PC-9 (cell line): Measurements from ENCODE around the gene CLK4. TPM values are rescaled to one million over a fixed set of nuclear protein-coding genes. Genes with fewer than 3 reads are reported as not detected.

Source experiments
- BruUV-seq: library from RNA; stranded (reverse); fragments of 400-500 nt; replicated peaks from 2 replicates; lab custom pipeline; 2021; lab: Mats Ljungman, UMichigan
- CTCF ChIA-PET: fragments of 300-600 bp; sonication (Branson Sonifier 250); formaldehyde crosslinking; loops from one replicate; lab custom pipeline; 2022; ENCODE audit warnings: antibody characterized with exemption; lab: Charles Lee
- POLR2A ChIA-PET: fragments of 300-600 bp; sonication (Branson Sonifier 250); formaldehyde crosslinking; loops from one replicate; lab custom pipeline; 2022; ENCODE audit warnings: antibody characterized with exemption; ENCODE audit not compliant: unreplicated experiment; lab: Charles Lee
- DNase-seq, 2 experiments: peaks; one replicate each; pipeline versions ENCODE4 v3.0.0 to v3.0.0-alpha.2; 2015 to 2022; ENCODE audit warnings: mixed read lengths in 1 of 2
- H2AFZ ChIP-seq: fragments of 200-600 bp; sonication (generic); 2 replicates; pipeline ENCODE4 v1.8.1; 2017; ENCODE audit warnings: antibody characterized with exemption
- H3F3A ChIP-seq: fragments of 200-600 bp; sonication (generic); 2 replicates; pipeline ENCODE4 v1.8.1; 2017; ENCODE audit warnings: antibody characterized with exemption, mild to moderate bottlenecking, low read depth; ENCODE audit not compliant: insufficient read depth
- H3K27ac ChIP-seq: fragments of 200-600 bp; sonication (generic); 2 replicates; pipeline ENCODE4 v1.6.1; 2016; ENCODE audit warnings: mixed run types
- H3K27me3 ChIP-seq: fragments of 200-600 bp; sonication (generic); 2 replicates; pipeline ENCODE4 v1.6.1; 2016; ENCODE audit warnings: low read depth, mixed run types; ENCODE audit not compliant: insufficient read depth
- H3K36me3 ChIP-seq: fragments of 200-600 bp; sonication (generic); 2 replicates; pipeline ENCODE4 v1.6.1; 2016; ENCODE audit warnings: low read depth, mixed run types
- H3K4me1 ChIP-seq: fragments of 200-600 bp; sonication (generic); replicated peaks from 2 replicates; pipeline ENCODE4 v1.6.1; 2016; ENCODE audit warnings: mixed run types; ENCODE audit not compliant: insufficient read depth
- H3K4me2 ChIP-seq: fragments of 200-600 bp; sonication (generic); 2 replicates; pipeline ENCODE4 v1.6.1; 2017; ENCODE audit warnings: mixed run types
- H3K4me3 ChIP-seq: fragments of 200-600 bp; sonication (generic); 2 replicates; pipeline ENCODE4 v1.6.1; 2016; ENCODE audit warnings: mixed run types
- H3K79me2 ChIP-seq: fragments of 200-600 bp; sonication (generic); 2 replicates; pipeline ENCODE4 v1.6.1; 2017; ENCODE audit warnings: low read depth, mixed run types
- H3K9me2 ChIP-seq: fragments of 200-600 bp; sonication (generic); 2 replicates; pipeline ENCODE4 v1.8.1; 2017; ENCODE audit warnings: mild to moderate bottlenecking; ENCODE audit not compliant: insufficient read depth
- H3K9me3 ChIP-seq: fragments of 200-600 bp; sonication (generic); 2 replicates; pipeline ENCODE4 v1.8.1; 2016; ENCODE audit warnings: low read depth; ENCODE audit not compliant: insufficient read depth
- H4K20me1 ChIP-seq: fragments of 200-600 bp; sonication (generic); 2 replicates; pipeline ENCODE4 v1.8.1; 2017; ENCODE audit not compliant: insufficient read depth
- EZH2 ChIP-seq: fragments of 200-600 bp; sonication (generic); IDR thresholded peaks from 2 replicates; pipeline ENCODE4 v1.8.0; 2017; ENCODE audit warnings: antibody characterized with exemption, low read depth
- intact Hi-C: fragments of 100-400 bp; cut with micrococcal nuclease; formaldehyde crosslinking; loops from one replicate; pipeline ENCODE4 v1.10.0; 2022; ENCODE audit not compliant: unreplicated experiment
- total RNA-seq: library from RNA; stranded (reverse); gene quantifications from 2 replicates; pipeline ENCODE4 v1.2.3, GENCODE V29; 2021
- TF ChIP-seq, protein P1 (sequence below): fragments of 200-600 bp; sonication (generic); conservative IDR thresholded peaks from 2 replicates; pipeline ENCODE4 v1.6.1; 2017; ENCODE audit warnings: mixed run types, antibody characterized with exemption, mild to moderate bottlenecking, moderate library complexity

The CLK4 gene
- total RNA-seq, 1 experiment from 2014 or later: 29.7 TPM

DNA sequence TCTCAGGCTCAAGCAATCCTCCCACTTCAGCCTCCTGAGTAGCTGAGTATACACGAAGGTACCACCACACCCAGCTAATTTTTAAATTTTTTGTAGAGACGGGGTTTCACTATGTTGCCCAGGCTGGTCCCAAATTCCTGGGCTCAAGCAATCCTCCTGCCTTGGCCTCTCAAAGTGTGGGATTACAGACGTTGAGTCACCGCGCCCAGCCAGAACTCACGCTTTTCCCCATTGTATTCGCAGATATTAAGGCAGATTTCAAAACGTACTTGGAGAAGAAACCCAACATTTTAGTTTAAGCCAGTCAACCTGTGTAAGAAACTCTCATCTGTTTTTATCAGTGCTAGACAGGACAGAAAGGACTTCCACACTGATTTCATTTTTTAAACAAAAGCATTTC lies 63.2 kb downstream of the CLK4 start:
- Histone ChIP-seq H3K4me1 (no peaks in the 10 kb centered on the region), H2AFZ (no peak overlapping the region), H3K9me3 (no peaks in the 10 kb centered on the region), H3K27ac (no peak overlapping the region), H3F3A (no peaks in the 10 kb centered on the region), H3K36me3 (no peaks in the 10 kb centered on the region), H4K20me1 (no peaks in the 10 kb centered on the region), H3K9me2 (no peaks in the 10 kb centered on the region), H3K79me2 (no peaks in the 10 kb centered on the region), H3K4me2 (no peak overlapping the region), H3K4me3 (no peak overlapping the region), H3K27me3 (peaks cover 88% of the 10 kb centered on the region)
- TF ChIP-seq EZH2: no peak
- TF ChIP-seq, protein P1, sequence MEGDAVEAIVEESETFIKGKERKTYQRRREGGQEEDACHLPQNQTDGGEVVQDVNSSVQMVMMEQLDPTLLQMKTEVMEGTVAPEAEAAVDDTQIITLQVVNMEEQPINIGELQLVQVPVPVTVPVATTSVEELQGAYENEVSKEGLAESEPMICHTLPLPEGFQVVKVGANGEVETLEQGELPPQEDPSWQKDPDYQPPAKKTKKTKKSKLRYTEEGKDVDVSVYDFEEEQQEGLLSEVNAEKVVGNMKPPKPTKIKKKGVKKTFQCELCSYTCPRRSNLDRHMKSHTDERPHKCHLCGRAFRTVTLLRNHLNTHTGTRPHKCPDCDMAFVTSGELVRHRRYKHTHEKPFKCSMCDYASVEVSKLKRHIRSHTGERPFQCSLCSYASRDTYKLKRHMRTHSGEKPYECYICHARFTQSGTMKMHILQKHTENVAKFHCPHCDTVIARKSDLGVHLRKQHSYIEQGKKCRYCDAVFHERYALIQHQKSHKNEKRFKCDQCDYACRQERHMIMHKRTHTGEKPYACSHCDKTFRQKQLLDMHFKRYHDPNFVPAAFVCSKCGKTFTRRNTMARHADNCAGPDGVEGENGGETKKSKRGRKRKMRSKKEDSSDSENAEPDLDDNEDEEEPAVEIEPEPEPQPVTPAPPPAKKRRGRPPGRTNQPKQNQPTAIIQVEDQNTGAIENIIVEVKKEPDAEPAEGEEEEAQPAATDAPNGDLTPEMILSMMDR: no peak
- CTCF ChIA-PET: interaction anchor here (0.5 kb wide), 1 partner anchor 210 kb away, joined by 3 read pairs; no protein-coding TSS in a partner anchor
- no TSS peak for BruUV-seq
- no peak for DNase-seq
- intact Hi-C loops: no loop called here
- POLR2A ChIA-PET: no interaction called here

GRCh38 chr5:178561746-178562264 lies 65.0 kb downstream of the CLK4 start:
- DNase-seq: no peak
- Histone ChIP-seq H3K36me3 (no peaks in the 10 kb centered on the region), H3K9me2 (no peaks in the 10 kb centered on the region), H3K9me3 (no peaks in the 10 kb centered on the region), H4K20me1 (no peaks in the 10 kb centered on the region), H3F3A (no peaks in the 10 kb centered on the region), H3K27ac (no peak overlapping the region), H3K4me1 (no peaks in the 10 kb centered on the region), H3K27me3 (peaks cover 88% of the 10 kb centered on the region), H3K4me3 (no peak overlapping the region), H2AFZ (no peak overlapping the region), H3K79me2 (no peaks in the 10 kb centered on the region), H3K4me2 (no peak overlapping the region)
- TF ChIP-seq EZH2: no peak
- TF ChIP-seq, protein P1: no peak
- ChIA-PET CTCF (no interaction called here), POLR2A (no interaction called here)
- no TSS peak for BruUV-seq
- intact Hi-C loops: no loop called here

DNA sequence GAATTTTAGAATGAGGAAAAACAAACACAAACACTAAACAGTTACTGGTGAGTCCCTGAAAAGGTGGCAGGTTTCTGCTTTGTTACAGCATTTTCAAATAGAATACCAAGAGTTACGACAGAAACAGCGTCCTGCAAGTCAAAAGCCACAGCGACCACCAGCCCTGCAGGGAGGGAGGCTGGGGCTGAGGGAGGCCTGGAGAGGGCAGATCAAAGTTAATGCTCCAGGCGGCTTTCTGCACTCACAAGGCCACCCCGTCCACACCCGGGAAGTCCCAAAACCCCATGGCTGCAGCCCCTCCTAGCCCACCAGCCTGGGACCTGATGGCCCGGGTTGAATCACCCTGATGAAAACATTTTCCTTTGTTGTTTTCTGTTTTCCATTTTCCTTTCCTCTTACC lies 65.9 kb downstream of the CLK4 start:
- H3K79me2 ChIP-seq: no peaks in the 10 kb centered on the region
- peaks cover 86% of the 10 kb centered on the region for H3K27me3 ChIP-seq
- no peaks in the 10 kb centered on the region for H3K9me2 ChIP-seq
- no peaks in the 10 kb centered on the region for H4K20me1 ChIP-seq
- no peaks in the 10 kb centered on the region for H3K9me3 ChIP-seq
- no peaks in the 10 kb centered on the region for H3K36me3 ChIP-seq
- no TSS peak for BruUV-seq
- no peaks in the 10 kb centered on the region for H3K4me1 ChIP-seq
- no peak for TF ChIP-seq EZH2
- TF ChIP-seq, protein P1: no peak
- H3K4me3 ChIP-seq: no peak overlapping the region
- no peak overlapping the region for H3K4me2 ChIP-seq
- H2AFZ ChIP-seq: no peak overlapping the region
- no peak for DNase-seq
- ChIA-PET POLR2A (no interaction called here), CTCF (no interaction called here)
- no peaks in the 10 kb centered on the region for H3F3A ChIP-seq
- intact Hi-C loops: no loop called here
- no peak overlapping the region for H3K27ac ChIP-seq
